Hepatocyte (in vitro differentiated cells): ENCODE data around the gene TMPRSS5. TPM values are rescaled to one million over a fixed set of nuclear protein-coding genes. Genes with fewer than 3 reads are reported as not detected.
A peak's percentile ranks its signal among the peaks of the same experiment; 100 is the strongest.

ENCODE experiments used
- DNase-seq: peaks from one replicate; pipeline ENCODE4 v3.0.0-alpha.2; 2016; ENCODE audit warnings: low spot score
- H2AFZ ChIP-seq: fragments of 200-600 bp; sonication (generic); 2 replicates; pipeline ENCODE4 v1.6.0; 2016; ENCODE audit warnings: antibody characterized with exemption, mild to moderate bottlenecking
- H3K27ac ChIP-seq: fragments of 200-600 bp; sonication (generic); 2 replicates; pipeline ENCODE4 v1.5.1; 2016; ENCODE audit warnings: mild to moderate bottlenecking
- H3K27me3 ChIP-seq: fragments of 200-600 bp; sonication (generic); 2 replicates; pipeline ENCODE4 v1.6.1; 2016
- H3K36me3 ChIP-seq: fragments of 200-600 bp; sonication (generic); replicated peaks from 2 replicates; pipeline ENCODE4 v1.5.1; 2016; ENCODE audit warnings: low read depth; ENCODE audit not compliant: insufficient read depth
- H3K4me1 ChIP-seq: fragments of 200-600 bp; sonication (generic); 2 replicates; pipeline ENCODE4 v1.5.1; 2016; ENCODE audit warnings: mild to moderate bottlenecking, moderate library complexity; ENCODE audit not compliant: insufficient read depth
- H3K4me2 ChIP-seq: fragments of 200-600 bp; sonication (generic); 2 replicates; pipeline ENCODE4 v1.6.0; 2016
- H3K4me3 ChIP-seq: fragments of 200-600 bp; sonication (generic); 2 replicates; pipeline ENCODE4 v1.5.1; 2016; ENCODE audit warnings: mild to moderate bottlenecking
- H3K79me2 ChIP-seq: fragments of 200-600 bp; sonication (generic); 2 replicates; pipeline ENCODE4 v1.6.0; 2017; ENCODE audit warnings: mild to moderate bottlenecking
- H3K9me2 ChIP-seq: fragments of 200-600 bp; sonication (generic); replicated peaks from 2 replicates; pipeline ENCODE4 v1.6.0; 2017; ENCODE audit warnings: mild to moderate bottlenecking; ENCODE audit not compliant: insufficient read depth
- H3K9me3 ChIP-seq: fragments of 200-600 bp; sonication (generic); 2 replicates; pipeline ENCODE4 v1.5.1; 2016; ENCODE audit warnings: low read depth, mild to moderate bottlenecking
- H4K20me1 ChIP-seq: fragments of 200-600 bp; sonication (generic); 2 replicates; pipeline ENCODE4 v1.6.0; 2016; ENCODE audit warnings: mild to moderate bottlenecking; ENCODE audit not compliant: insufficient read depth, poor library complexity, severe bottlenecking
- EZH2 ChIP-seq: fragments of 200-600 bp; sonication (generic); IDR thresholded peaks from 2 replicates; pipeline ENCODE4 v1.6.1; 2016; ENCODE audit warnings: antibody characterized with exemption, mild to moderate bottlenecking, borderline replicate concordance
- EZH2phosphoT487 ChIP-seq: fragments of 200-600 bp; sonication (generic); IDR thresholded peaks from one replicate; pipeline ENCODE4 v1.6.1; 2018; ENCODE audit warnings: antibody characterized with exemption, mild to moderate bottlenecking, low read depth, moderate library complexity; ENCODE audit not compliant: unreplicated experiment, severe bottlenecking
- WGBS: methylation state at CpG from one replicate; pipeline ENCODE4 v1.1.6; 2016; ENCODE audit warnings: low lambda C conversion rate; ENCODE audit errors: missing lambda C conversion rate; 5-methylcytosine and 5-hydroxymethylcytosine counted together
- polyA plus RNA-seq: library from polyadenylated mRNA; unstranded; fragments of >200 nt; fragmentation: Nextera tagmentation; extraction: Ambion mirVana; gene quantifications from 2 replicates; pipeline ENCODE4 v1.2.1, GENCODE V29; 2016
- total RNA-seq: library from RNA; depleted of rRNA; stranded (reverse); fragments of >200 nt; gene quantifications from 2 replicates; pipeline ENCODE4 v1.2.3, GENCODE V29; 2014
- TF ChIP-seq, protein P1 (sequence below): fragments of 200-600 bp; sonication (generic); IDR thresholded peaks from 2 replicates; pipeline ENCODE4 v1.5.1; 2016; ENCODE audit warnings: antibody characterized with exemption, mild to moderate bottlenecking; ENCODE audit not compliant: poor library complexity

TMPRSS5 gene
- total and polyA plus RNA-seq, 2 experiments from 2014 or later: 0.20 to 0.63 TPM

- no peaks in the 10 kb centered on the region for H3K4me1 ChIP-seq
- WGBS: 71% methylated on average over 3 of the region's 3 CpGs
- H4K20me1 ChIP-seq: no peaks in the 10 kb centered on the region
- no peak for DNase-seq
- no peaks in the 10 kb centered on the region for H3K36me3 ChIP-seq
- no peak overlapping the region for H3K4me3 ChIP-seq
- TF ChIP-seq EZH2phosphoT487 (no peak), EZH2 (no peak)
- TF ChIP-seq, protein P1, sequence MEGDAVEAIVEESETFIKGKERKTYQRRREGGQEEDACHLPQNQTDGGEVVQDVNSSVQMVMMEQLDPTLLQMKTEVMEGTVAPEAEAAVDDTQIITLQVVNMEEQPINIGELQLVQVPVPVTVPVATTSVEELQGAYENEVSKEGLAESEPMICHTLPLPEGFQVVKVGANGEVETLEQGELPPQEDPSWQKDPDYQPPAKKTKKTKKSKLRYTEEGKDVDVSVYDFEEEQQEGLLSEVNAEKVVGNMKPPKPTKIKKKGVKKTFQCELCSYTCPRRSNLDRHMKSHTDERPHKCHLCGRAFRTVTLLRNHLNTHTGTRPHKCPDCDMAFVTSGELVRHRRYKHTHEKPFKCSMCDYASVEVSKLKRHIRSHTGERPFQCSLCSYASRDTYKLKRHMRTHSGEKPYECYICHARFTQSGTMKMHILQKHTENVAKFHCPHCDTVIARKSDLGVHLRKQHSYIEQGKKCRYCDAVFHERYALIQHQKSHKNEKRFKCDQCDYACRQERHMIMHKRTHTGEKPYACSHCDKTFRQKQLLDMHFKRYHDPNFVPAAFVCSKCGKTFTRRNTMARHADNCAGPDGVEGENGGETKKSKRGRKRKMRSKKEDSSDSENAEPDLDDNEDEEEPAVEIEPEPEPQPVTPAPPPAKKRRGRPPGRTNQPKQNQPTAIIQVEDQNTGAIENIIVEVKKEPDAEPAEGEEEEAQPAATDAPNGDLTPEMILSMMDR: no peak
- H3K9me2 ChIP-seq: no peaks in the 10 kb centered on the region
- no peaks in the 10 kb centered on the region for H3K27me3 ChIP-seq
- no peak overlapping the region for H2AFZ ChIP-seq
- H3K4me2 ChIP-seq: no peak overlapping the region
- no peaks in the 10 kb centered on the region for H3K79me2 ChIP-seq
- no peaks in the 10 kb centered on the region for H3K9me3 ChIP-seq
- no peak overlapping the region for H3K27ac ChIP-seq
These were observed 59.0 kb downstream of the TMPRSS5 start for GRCh38 chr11:113647108-113647507.

GRCh38 chr11:113645593-113646349 lies 60.3 kb downstream of the TMPRSS5 start:
- TF ChIP-seq EZH2: no peak
- TF ChIP-seq, protein P1: no peak
- no peak for TF ChIP-seq EZH2phosphoT487
- 60% methylated on average over 5 of the region's 5 CpGs for WGBS
- no peak overlapping the region for H3K27ac ChIP-seq

GRCh38 chr11:113644605-113645004 lies 61.5 kb downstream of the TMPRSS5 start:
- H3K27me3 ChIP-seq: no peaks in the 10 kb centered on the region
- H3K4me3 ChIP-seq: no peak overlapping the region
- no peaks in the 10 kb centered on the region for H4K20me1 ChIP-seq
- no peaks in the 10 kb centered on the region for H3K79me2 ChIP-seq
- no peak for TF ChIP-seq EZH2
- H3K4me1 ChIP-seq: no peaks in the 10 kb centered on the region
- H3K9me3 ChIP-seq: no peaks in the 10 kb centered on the region
- no peak for DNase-seq
- H3K36me3 ChIP-seq: no peaks in the 10 kb centered on the region
- no peak overlapping the region for H3K4me2 ChIP-seq
- H3K27ac ChIP-seq: no peak overlapping the region
- 50% methylated on average over 3 of the region's 3 CpGs for WGBS
- no peak overlapping the region for H2AFZ ChIP-seq
- no peaks in the 10 kb centered on the region for H3K9me2 ChIP-seq

More at GRCh38 chr11:113645593-113646349, 60.3 kb downstream of the TMPRSS5 start:
- Histone ChIP-seq H4K20me1 (no peaks in the 10 kb centered on the region), H2AFZ (no peak overlapping the region), H3K79me2 (no peaks in the 10 kb centered on the region), H3K9me3 (no peaks in the 10 kb centered on the region), H3K27me3 (no peaks in the 10 kb centered on the region), H3K9me2 (no peaks in the 10 kb centered on the region), H3K36me3 (no peaks in the 10 kb centered on the region), H3K4me2 (no peak overlapping the region), H3K4me1 (no peaks in the 10 kb centered on the region), H3K4me3 (no peak overlapping the region)
- peak; percentile 39 for DNase-seq

GRCh38 chr11:113643701-113644100 lies 62.4 kb downstream of the TMPRSS5 start:
- Histone ChIP-seq H3K9me2 (no peaks in the 10 kb centered on the region), H3K4me1 (no peaks in the 10 kb centered on the region), H3K27ac (no peak overlapping the region), H3K4me3 (no peak overlapping the region), H3K9me3 (no peaks in the 10 kb centered on the region), H2AFZ (no peak overlapping the region), H3K79me2 (no peaks in the 10 kb centered on the region), H3K36me3 (no peaks in the 10 kb centered on the region), H3K27me3 (no peaks in the 10 kb centered on the region), H4K20me1 (no peaks in the 10 kb centered on the region), H3K4me2 (no peak overlapping the region)
- DNase-seq: no peak
- WGBS: 75% methylated on average over 5 of the region's 5 CpGs
- TF ChIP-seq EZH2phosphoT487 (no peak), EZH2 (no peak)
- TF ChIP-seq, protein P1: no peak
